ENCODE measurements around the gene CXorf38. TPM values are rescaled to one million over a fixed set of nuclear protein-coding genes. Genes with fewer than 3 reads are reported as not detected.
A peak's percentile ranks its signal among the peaks of the same experiment; 100 is the strongest.

CXorf38 gene
- total RNA-seq, 2 experiments from 2014 or later: 23.2 to 23.3 TPM

GRCh38 chrX:40580537-40581335 is 66.6 kb downstream of the CXorf38 start, which contains the start of gene ATP6AP2:
Gene ATP6AP2 (plus strand): TSS chrX:40580970. CDS start chrX:40581066, 96 bp downstream.
- Mint-ChIP-seq H3K4me3 (peak within 1 kb of the TSS; percentile 83), H3K36me3 (ENCODE audit: low read depth) (no peaks in the 10 kb centered on the region), H3K27ac (peak within 1 kb of the TSS; percentile 85), H3K4me1 (ENCODE audit: low read depth) (peaks cover 26% of the 10 kb centered on the region), H3K27me3 (ENCODE audit: low read depth) (no peaks in the 10 kb centered on the region), H3K9me3 (no peaks in the 10 kb centered on the region)
- DNase-seq: peak; percentile 95
- CTCF ChIA-PET: interaction anchor here (0.9 to 1.4 kb wide), 4 partner anchors 14 to 42 kb away, joined by 3 to 10 read pairs (median 3); no protein-coding TSS in a partner anchor
- intact Hi-C loops (cut with micrococcal nuclease): loop anchor here (1.0 to 10.0 kb wide), 8 partner anchors 9 to 754 kb away; partner anchors contain the start of genes CXorf38, DDX3X and USP9X

- intact Hi-C loops (cut with micrococcal nuclease): loop anchor here (1.0 to 10.0 kb wide), 8 partner anchors 9 to 755 kb away; partner anchors contain the start of genes CXorf38, DDX3X and USP9X
- Mint-ChIP-seq H3K4me1 (ENCODE audit: low read depth) (peaks cover 23% of the 10 kb centered on the region), H3K4me3 (peak overlapping the region; percentile 83), H3K27ac (peak overlapping the region; percentile 85), H3K36me3 (ENCODE audit: low read depth) (no peaks in the 10 kb centered on the region), H3K27me3 (ENCODE audit: low read depth) (no peaks in the 10 kb centered on the region), H3K9me3 (no peaks in the 10 kb centered on the region)
- no peak for DNase-seq
- CTCF ChIA-PET: interaction anchor here (0.9 to 1.4 kb wide), 2 partner anchors 14 to 36 kb away, joined by 3 to 10 read pairs; no protein-coding TSS in a partner anchor
Measured at GRCh38 chrX:40579900-40580536, 67.3 kb downstream of the CXorf38 start.

DNA sequence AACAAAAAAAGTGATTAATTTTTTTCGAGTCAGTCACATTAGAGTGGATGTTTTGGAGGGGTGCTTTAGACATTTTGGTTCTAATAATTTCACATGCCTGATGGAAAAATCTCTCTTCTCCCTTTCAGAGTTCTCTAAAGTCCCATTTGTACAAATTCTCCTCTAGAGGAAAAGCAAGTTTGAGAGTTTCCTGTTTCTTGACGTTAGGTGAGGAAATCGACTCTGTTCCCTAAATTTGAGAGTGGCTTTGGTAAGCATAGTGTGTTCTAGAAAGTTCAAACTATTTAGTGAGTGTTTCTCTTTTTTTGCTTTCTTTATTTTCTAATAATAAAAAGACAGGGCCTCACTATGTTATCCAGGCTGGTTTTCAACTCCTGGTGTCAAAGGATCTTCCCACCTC is 68.2 kb downstream of the CXorf38 start:
- intact Hi-C loops (cut with micrococcal nuclease): no loop called here
- Mint-ChIP-seq H3K4me1 (ENCODE audit: low read depth) (peaks cover 23% of the 10 kb centered on the region), H3K9me3 (no peaks in the 10 kb centered on the region), H3K4me3 (no peak overlapping the region), H3K27ac (no peak overlapping the region), H3K36me3 (ENCODE audit: low read depth) (no peaks in the 10 kb centered on the region), H3K27me3 (ENCODE audit: low read depth) (no peaks in the 10 kb centered on the region)
- CTCF ChIA-PET: no interaction called here
- no peak for DNase-seq

GRCh38 chrX:40578039-40578695 is 69.2 kb downstream of the CXorf38 start:
- intact Hi-C loops (cut with micrococcal nuclease): no loop called here
- no peaks in the 10 kb centered on the region for H3K36me3 Mint-ChIP-seq (ENCODE audit: low read depth)

More at GRCh38 chrX:40578039-40578695, 69.2 kb downstream of the CXorf38 start:
- Mint-ChIP-seq H3K27ac (no peak overlapping the region), H3K9me3 (no peaks in the 10 kb centered on the region), H3K27me3 (ENCODE audit: low read depth) (no peaks in the 10 kb centered on the region), H3K4me1 (ENCODE audit: low read depth) (peaks cover 17% of the 10 kb centered on the region), H3K4me3 (no peak overlapping the region)
- CTCF ChIA-PET: interaction anchor here (0.7 to 0.9 kb wide), 2 partner anchors 34 to 216 kb away, joined by 3 read pairs; no protein-coding TSS in a partner anchor
- DNase-seq: no peak

Other genes with a start within 250 kb of the CXorf38 start
- 10 to 100 TPM; 47.4 to 53.9 TPM for gene ATP6AP2, start 66.6 kb downstream of the CXorf38 start, total RNA-seq
- not detected for gene MPC1L, start 24.1 kb downstream of the CXorf38 start, total RNA-seq
- gene MED14, start 88.0 kb upstream of the CXorf38 start, total RNA-seq: 10 to 100 TPM; 47.3 to 50.8 TPM